Choroid plexus epithelial cell (primary cell): ENCODE results near the gene LRRC8C.

Experiments
- DNase-seq: peaks from one replicate; pipeline ENCODE4 v3.0.0-alpha.2; 2010; ENCODE audit warnings: low read depth
- H3K4me3 ChIP-seq: 2 replicates; pipeline ENCODE4 v1.5.1; 2011; ENCODE audit warnings: low read depth, mild to moderate bottlenecking, control low read depth, low read length, moderate library complexity
- TF ChIP-seq, protein P1 (sequence below): conservative IDR thresholded peaks from 2 replicates; pipeline ENCODE4 v1.5.1; 2011; ENCODE audit warnings: low read depth, mild to moderate bottlenecking, control low read depth, inconsistent platforms, low read length, moderate library complexity

Gene LRRC8C

DNA sequence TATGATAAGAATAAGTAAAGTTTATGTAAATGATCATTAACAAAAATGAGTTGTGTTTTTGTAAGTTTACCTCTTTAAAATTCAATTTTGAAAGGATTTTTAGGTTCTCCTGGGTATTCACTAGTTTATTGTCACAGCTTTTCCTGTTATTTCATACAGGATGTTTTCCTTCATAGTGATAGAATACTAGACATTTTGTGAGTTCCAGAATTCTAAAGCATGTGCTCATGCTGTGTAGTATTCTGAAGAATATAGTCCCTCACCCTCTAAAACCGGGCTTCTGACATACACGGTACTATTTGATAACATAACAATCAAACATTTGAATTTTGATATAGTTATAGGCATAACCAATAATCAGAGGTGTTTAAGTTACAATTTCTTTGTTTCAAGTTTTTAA lies 10.7 kb downstream of the LRRC8C start:
- no peak for DNase-seq
- H3K4me3 ChIP-seq: no peak overlapping the region
- TF ChIP-seq, protein P1, sequence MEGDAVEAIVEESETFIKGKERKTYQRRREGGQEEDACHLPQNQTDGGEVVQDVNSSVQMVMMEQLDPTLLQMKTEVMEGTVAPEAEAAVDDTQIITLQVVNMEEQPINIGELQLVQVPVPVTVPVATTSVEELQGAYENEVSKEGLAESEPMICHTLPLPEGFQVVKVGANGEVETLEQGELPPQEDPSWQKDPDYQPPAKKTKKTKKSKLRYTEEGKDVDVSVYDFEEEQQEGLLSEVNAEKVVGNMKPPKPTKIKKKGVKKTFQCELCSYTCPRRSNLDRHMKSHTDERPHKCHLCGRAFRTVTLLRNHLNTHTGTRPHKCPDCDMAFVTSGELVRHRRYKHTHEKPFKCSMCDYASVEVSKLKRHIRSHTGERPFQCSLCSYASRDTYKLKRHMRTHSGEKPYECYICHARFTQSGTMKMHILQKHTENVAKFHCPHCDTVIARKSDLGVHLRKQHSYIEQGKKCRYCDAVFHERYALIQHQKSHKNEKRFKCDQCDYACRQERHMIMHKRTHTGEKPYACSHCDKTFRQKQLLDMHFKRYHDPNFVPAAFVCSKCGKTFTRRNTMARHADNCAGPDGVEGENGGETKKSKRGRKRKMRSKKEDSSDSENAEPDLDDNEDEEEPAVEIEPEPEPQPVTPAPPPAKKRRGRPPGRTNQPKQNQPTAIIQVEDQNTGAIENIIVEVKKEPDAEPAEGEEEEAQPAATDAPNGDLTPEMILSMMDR: no peak

DNA sequence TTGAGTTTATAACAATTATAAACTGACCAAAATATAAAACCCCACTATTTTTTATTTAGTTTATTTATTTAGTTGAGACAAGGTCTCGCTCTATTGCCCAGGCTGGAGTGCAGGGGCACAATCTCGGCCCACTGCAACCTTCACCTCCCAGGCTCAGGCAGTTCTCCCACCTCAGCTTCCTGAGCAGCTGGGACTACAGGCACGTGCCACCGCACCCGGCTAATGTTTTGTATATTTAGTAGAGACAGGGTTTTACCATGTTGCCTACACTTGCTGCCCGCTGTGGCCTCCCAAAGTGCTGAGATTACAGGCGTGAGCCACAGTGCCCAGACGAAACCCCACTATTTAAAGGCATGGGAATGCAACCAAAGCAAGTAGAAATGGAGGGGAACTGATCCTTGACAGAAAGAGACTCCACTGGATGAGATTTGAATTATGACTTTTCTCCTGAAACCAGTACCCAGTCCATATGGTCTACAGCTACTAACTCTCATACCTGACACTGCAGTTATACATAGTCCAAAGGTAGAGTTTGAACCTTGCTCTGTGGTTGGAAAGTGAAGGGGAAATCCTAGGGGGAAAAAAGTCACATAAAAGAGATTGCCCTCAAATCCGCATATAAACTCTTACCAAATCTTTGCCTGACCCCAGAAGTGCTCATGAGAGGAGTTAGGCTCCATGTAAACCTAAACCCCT lies 11.3 kb downstream of the LRRC8C start:
- TF ChIP-seq, protein P1: no peak
- no peak for DNase-seq
- H3K4me3 ChIP-seq: no peak overlapping the region

DNA sequence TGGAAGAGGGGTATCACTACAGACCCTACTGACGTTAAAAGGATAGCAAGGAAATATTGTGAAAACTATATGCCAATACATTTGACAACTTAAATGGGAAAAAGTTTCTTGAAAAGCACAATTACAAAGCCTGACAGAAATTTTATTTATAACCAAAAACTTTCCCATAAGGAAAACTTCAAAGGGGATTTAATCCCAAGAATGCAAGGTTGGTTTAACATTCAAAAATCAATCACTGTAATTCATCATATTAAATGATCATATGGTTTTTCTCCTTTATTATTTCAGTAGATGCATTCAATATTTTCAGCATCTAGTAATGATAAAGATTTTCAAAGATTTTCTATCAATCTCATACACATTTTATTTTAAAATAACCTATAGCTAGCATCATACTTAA lies 13.3 kb downstream of the LRRC8C start:
- DNase-seq: no peak
- H3K4me3 ChIP-seq: no peak overlapping the region

DNA sequence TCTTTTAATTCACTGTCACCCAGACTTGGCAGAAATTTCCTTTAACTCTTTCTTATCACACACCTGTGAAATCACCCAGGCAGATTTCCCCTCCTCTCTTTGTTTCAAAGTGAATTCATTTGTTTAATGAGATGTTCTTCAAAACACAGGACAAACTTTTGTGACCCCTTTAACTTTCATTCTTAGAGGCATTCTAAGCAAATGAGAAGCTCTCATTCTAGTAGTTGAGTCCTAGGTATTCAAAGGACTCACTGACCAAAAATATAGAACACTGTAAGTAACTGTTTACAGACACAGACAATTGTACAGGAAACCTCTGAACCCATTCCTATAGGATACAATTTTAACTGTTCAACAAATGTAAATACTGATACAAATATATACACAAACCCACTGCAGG lies 16.9 kb downstream of the LRRC8C start:
- H3K4me3 ChIP-seq: no peak overlapping the region
- TF ChIP-seq, protein P1: no peak
- DNase-seq: no peak

More for the DNA sequence above, 13.3 kb downstream of the LRRC8C start:
- TF ChIP-seq, protein P1: no peak

DNA sequence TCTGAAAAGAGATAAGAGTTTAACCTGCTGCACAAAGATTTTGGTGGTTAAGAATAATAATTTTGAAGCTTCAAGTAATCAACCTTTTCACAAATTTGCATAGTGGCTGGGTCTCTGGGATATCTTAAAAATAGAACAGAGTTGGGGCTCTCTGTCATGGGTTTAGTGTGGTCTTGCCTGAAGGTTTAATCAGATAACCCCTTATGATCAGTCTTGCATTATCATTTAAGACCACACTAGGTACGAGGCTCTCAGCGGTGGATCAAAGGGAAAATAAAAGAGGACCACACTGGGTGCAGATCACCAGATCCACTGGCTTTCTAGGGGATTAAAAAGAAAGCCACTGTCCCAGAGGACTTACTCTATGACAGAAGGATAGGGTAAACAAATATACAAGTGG lies 19.5 kb downstream of the LRRC8C start:
- TF ChIP-seq, protein P1: no peak
- DNase-seq: no peak
- H3K4me3 ChIP-seq: no peak overlapping the region

DNA sequence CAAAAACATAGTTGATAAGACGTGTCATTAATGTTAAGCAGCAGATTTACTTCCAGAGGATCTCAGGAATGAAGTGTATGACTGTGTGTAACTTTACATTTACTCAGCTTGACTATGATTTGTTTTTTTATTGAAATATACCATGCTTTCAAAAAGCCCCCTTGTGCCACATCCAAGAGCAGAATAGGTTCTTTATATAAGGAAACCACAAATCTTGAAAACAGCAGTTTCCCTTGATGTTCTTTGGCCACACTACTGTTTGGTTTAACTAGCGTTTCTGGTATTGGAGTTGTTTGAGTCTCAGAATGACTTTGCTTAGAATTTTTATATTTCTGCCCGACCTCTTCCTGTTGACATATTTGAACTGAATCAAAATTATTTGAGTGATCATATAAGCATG lies 25.0 kb downstream of the LRRC8C start:
- TF ChIP-seq, protein P1: no peak
- H3K4me3 ChIP-seq: no peak overlapping the region
- no peak for DNase-seq
